DOHH2 (cell line): ENCODE data around the gene FBLN7.
"Not testable (repeated sequence)": the region's sequence is repeated elsewhere in the genome, so short reads cannot be mapped to it uniquely, and the experiment has no call there.

Source experiments
- H3F3A ChIP-seq: fragments of 200-600 bp; sonication (generic), shearing (Covaris generic); 2 replicates; pipeline ENCODE4 v1.6.0; 2016; ENCODE audit warnings: antibody characterized with exemption, mild to moderate bottlenecking; ENCODE audit not compliant: control insufficient read depth, insufficient read depth
- H3K27ac ChIP-seq: fragments of 200-600 bp; sonication (generic); 2 replicates; pipeline ENCODE4 v1.5.1; 2014; ENCODE audit warnings: low read depth, mild to moderate bottlenecking, low read length, moderate library complexity
- H3K27me3 ChIP-seq: fragments of 200-600 bp; sonication (generic); 2 replicates; pipeline ENCODE4 v1.6.1; 2014; ENCODE audit warnings: mild to moderate bottlenecking, low read length, mixed read lengths; ENCODE audit not compliant: control insufficient read depth
- H3K36me3 ChIP-seq: fragments of 200-600 bp; sonication (generic); 2 replicates; pipeline ENCODE4 v1.6.1; 2014; ENCODE audit warnings: mild to moderate bottlenecking, low read length, moderate library complexity, mixed read lengths; ENCODE audit not compliant: control insufficient read depth
- H3K4me1 ChIP-seq: fragments of 200-600 bp; sonication (generic); 2 replicates; pipeline ENCODE4 v1.6.1; 2014; ENCODE audit warnings: mild to moderate bottlenecking, low read length, mixed read lengths; ENCODE audit not compliant: control insufficient read depth
- H3K4me2 ChIP-seq: fragments of 200-600 bp; sonication (generic); 2 replicates; pipeline ENCODE4 v1.6.0; 2014; ENCODE audit warnings: mild to moderate bottlenecking, low read length, moderate library complexity
- H3K4me3 ChIP-seq: fragments of 200-600 bp; sonication (generic); 2 replicates; pipeline ENCODE4 v1.5.1; 2014; ENCODE audit warnings: mild to moderate bottlenecking, low read length, mixed read lengths
- H3K79me2 ChIP-seq: fragments of 200-600 bp; sonication (generic); 2 replicates; pipeline ENCODE4 v1.6.1; 2014; ENCODE audit warnings: mild to moderate bottlenecking, low read length, mixed read lengths; ENCODE audit not compliant: control insufficient read depth
- H3K9me2 ChIP-seq: fragments of 200-600 bp; sonication (generic); replicated peaks from 2 replicates; pipeline ENCODE4 v1.6.1; 2014; ENCODE audit warnings: mild to moderate bottlenecking, low read length, mixed read lengths; ENCODE audit not compliant: control insufficient read depth
- H3K9me3 ChIP-seq: fragments of 200-600 bp; sonication (generic); 2 replicates; pipeline ENCODE4 v1.6.1; 2014; ENCODE audit warnings: antibody characterized with exemption, low read length, mixed read lengths; ENCODE audit not compliant: control insufficient read depth, insufficient read depth
- H4K20me1 ChIP-seq: fragments of 200-600 bp; sonication (generic); 2 replicates; pipeline ENCODE4 v1.6.0; 2014; ENCODE audit warnings: low read depth, mild to moderate bottlenecking, antibody characterized with exemption, low read length, moderate library complexity; ENCODE audit not compliant: control insufficient read depth, insufficient read depth
- CTCF ChIP-seq: fragments of 200-600 bp; sonication (generic); IDR thresholded peaks from one replicate; pipeline ENCODE4 v1.5.1; 2014; ENCODE audit warnings: antibody characterized with exemption, mild to moderate bottlenecking, low read depth, low read length; ENCODE audit not compliant: poor library complexity, severe bottlenecking
- EZH2phosphoT487 ChIP-seq: fragments of 200-600 bp; sonication (generic); IDR thresholded peaks from 2 replicates; pipeline ENCODE4 v1.6.1; 2017; ENCODE audit warnings: borderline replicate concordance, mild to moderate bottlenecking, antibody characterized with exemption, low read length, moderate library complexity, mixed read lengths

FBLN7 gene

GRCh38 chr2:112137516-112138158 lies 548 bp upstream of the FBLN7 start:
- Histone ChIP-seq H3K27me3 (no peaks in the 10 kb centered on the region), H3K4me2 (no peak overlapping the region), H3K9me3 (no peaks in the 10 kb centered on the region), H3F3A (no peaks in the 10 kb centered on the region), H3K4me1 (peaks cover 1% of the 10 kb centered on the region; the same call in 1 of the 2 replicates), H3K27ac (no peak overlapping the region), H3K36me3 (no peaks in the 10 kb centered on the region), H4K20me1 (no peaks in the 10 kb centered on the region), H3K79me2 (no peaks in the 10 kb centered on the region), H3K4me3 (no peak overlapping the region), H3K9me2 (no peaks in the 10 kb centered on the region)
- TF ChIP-seq CTCF = no peak
- TF ChIP-seq EZH2phosphoT487 = no peak

- H3K9me2 ChIP-seq, H3K36me3 ChIP-seq, H3K4me2 ChIP-seq, H4K20me1 ChIP-seq, H3F3A ChIP-seq, H3K27ac ChIP-seq, H3K9me3 ChIP-seq, H3K4me3 ChIP-seq, H3K79me2 ChIP-seq, H3K27me3 ChIP-seq, H3K4me1 ChIP-seq: not testable (repeated sequence)
These were observed 939 bp downstream of the FBLN7 start for GRCh38 chr2:112139033-112139614.

- not testable (repeated sequence) for H3K27me3 ChIP-seq, H3K9me3 ChIP-seq, H3K27ac ChIP-seq
These were observed 1.5 kb downstream of the FBLN7 start for GRCh38 chr2:112139661-112140204.

GRCh38 chr2:112140205-112140802 lies 2.1 kb downstream of the FBLN7 start:
- Histone ChIP-seq H3K36me3 (no peaks in the 10 kb centered on the region), H3K4me3 (no peak overlapping the region), H3K9me3 (no peaks in the 10 kb centered on the region), H3F3A (no peaks in the 10 kb centered on the region), H4K20me1 (no peaks in the 10 kb centered on the region), H3K27ac (no peak overlapping the region), H3K4me1 (no peaks in the 10 kb centered on the region), H3K9me2 (no peaks in the 10 kb centered on the region), H3K79me2 (no peaks in the 10 kb centered on the region), H3K27me3 (no peaks in the 10 kb centered on the region), H3K4me2 (no peak overlapping the region)
- TF ChIP-seq EZH2phosphoT487 (no peak), CTCF (no peak)

More at GRCh38 chr2:112139661-112140204, 1.5 kb downstream of the FBLN7 start:
- H3K36me3 ChIP-seq, H4K20me1 ChIP-seq, H3K4me3 ChIP-seq, H3F3A ChIP-seq, H3K79me2 ChIP-seq, H3K9me2 ChIP-seq, H3K4me1 ChIP-seq, H3K4me2 ChIP-seq: not testable (repeated sequence)
